Measurements from ENCODE around the gene KCTD1.

- TF ChIP-seq, protein P1, sequence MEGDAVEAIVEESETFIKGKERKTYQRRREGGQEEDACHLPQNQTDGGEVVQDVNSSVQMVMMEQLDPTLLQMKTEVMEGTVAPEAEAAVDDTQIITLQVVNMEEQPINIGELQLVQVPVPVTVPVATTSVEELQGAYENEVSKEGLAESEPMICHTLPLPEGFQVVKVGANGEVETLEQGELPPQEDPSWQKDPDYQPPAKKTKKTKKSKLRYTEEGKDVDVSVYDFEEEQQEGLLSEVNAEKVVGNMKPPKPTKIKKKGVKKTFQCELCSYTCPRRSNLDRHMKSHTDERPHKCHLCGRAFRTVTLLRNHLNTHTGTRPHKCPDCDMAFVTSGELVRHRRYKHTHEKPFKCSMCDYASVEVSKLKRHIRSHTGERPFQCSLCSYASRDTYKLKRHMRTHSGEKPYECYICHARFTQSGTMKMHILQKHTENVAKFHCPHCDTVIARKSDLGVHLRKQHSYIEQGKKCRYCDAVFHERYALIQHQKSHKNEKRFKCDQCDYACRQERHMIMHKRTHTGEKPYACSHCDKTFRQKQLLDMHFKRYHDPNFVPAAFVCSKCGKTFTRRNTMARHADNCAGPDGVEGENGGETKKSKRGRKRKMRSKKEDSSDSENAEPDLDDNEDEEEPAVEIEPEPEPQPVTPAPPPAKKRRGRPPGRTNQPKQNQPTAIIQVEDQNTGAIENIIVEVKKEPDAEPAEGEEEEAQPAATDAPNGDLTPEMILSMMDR (IDR thresholded peaks at IDR 0.05) = no peak
- no peak for TF ChIP-seq ZFX (IDR thresholded peaks at IDR 0.05; ENCODE audit: borderline replicate concordance)
These were observed 9.8 kb downstream of the KCTD1 start for GRCh38 chr18:26538524-26538923.
